ENCODE data around the gene KCNK17. TPM values are rescaled to one million over a fixed set of nuclear protein-coding genes. Genes with fewer than 3 reads are reported as not detected.
A peak's percentile ranks its signal among the peaks of the same experiment; 100 is the strongest.

The KCNK17 gene
- under 1 TPM; 0.51 to 0.64 TPM for total RNA-seq

- Histone ChIP-seq H3K4me3 (peak within 1 kb of the TSS; percentile 13 to 20), H3K4me1 (replicated peaks) (peaks cover 4% of the 10 kb centered on the region), H3K27me3 (replicated peaks; ENCODE audit: insufficient read depth) (peaks cover 9% of the 10 kb centered on the region), H3K9me3 (no peaks in the 10 kb centered on the region), H3K27ac (no peak within 1 kb of the TSS), H3K36me3 (no peaks in the 10 kb centered on the region)
- 23% methylated on average over 28 of the region's 28 CpGs for WGBS
- no peak for DNase-seq (ENCODE audit: low spot score)
- TF ChIP-seq POLR2A (IDR thresholded peaks at IDR 0.05) (no peak), POLR2AphosphoS5 (IDR thresholded peaks at IDR 0.05) (no peak)
- intact Hi-C loops (cut with DNase I), result no loop called here
Measured at GRCh38 chr6:39314273-39314795, at the start of gene KCNK17. Gene KCNK17, minus strand, starts transcription at chr6:39314419. Its CDS starts 99 bp downstream, at chr6:39314320.

GRCh38 chr6:39363280-39363679 lies 49.1 kb upstream of the KCNK17 start:
- no peak for DNase-seq (ENCODE audit: low spot score)
- WGBS, result 93% methylated on average over 8 of the region's 8 CpGs
- no peaks in the 10 kb centered on the region for H3K4me1 ChIP-seq (replicated peaks)
- no peak overlapping the region for H3K4me3 ChIP-seq
- no peaks in the 10 kb centered on the region for H3K9me3 ChIP-seq
- intact Hi-C loops (cut with DNase I), result no loop called here
- TF ChIP-seq CTCF (IDR thresholded peaks at IDR 0.05), result no peak
- no peak for TF ChIP-seq POLR2AphosphoS5 (IDR thresholded peaks at IDR 0.05)
- H3K27me3 ChIP-seq (replicated peaks; ENCODE audit: insufficient read depth), result no peaks in the 10 kb centered on the region
- H3K36me3 ChIP-seq, result no peaks in the 10 kb centered on the region
- no peak overlapping the region for H3K27ac ChIP-seq

- TF ChIP-seq POLR2AphosphoS5 (IDR thresholded peaks at IDR 0.05), result no peak
- Histone ChIP-seq H3K27ac (no peak overlapping the region), H3K4me3 (no peak overlapping the region), H3K36me3 (no peaks in the 10 kb centered on the region), H3K9me3 (no peaks in the 10 kb centered on the region), H3K4me1 (replicated peaks) (no peaks in the 10 kb centered on the region), H3K27me3 (replicated peaks; ENCODE audit: insufficient read depth) (no peaks in the 10 kb centered on the region)
- WGBS, result 46% methylated on average over 3 of the region's 3 CpGs
- DNase-seq (ENCODE audit: low spot score), result no peak
- intact Hi-C loops (cut with DNase I), result no loop called here
Measured at GRCh38 chr6:39362487-39362865, 48.3 kb upstream of the KCNK17 start.

GRCh38 chr6:39361657-39362486 lies 47.7 kb upstream of the KCNK17 start:
- Histone ChIP-seq H3K27me3 (replicated peaks; ENCODE audit: insufficient read depth) (no peaks in the 10 kb centered on the region), H3K4me3 (no peak overlapping the region), H3K9me3 (no peaks in the 10 kb centered on the region), H3K4me1 (replicated peaks) (no peaks in the 10 kb centered on the region), H3K27ac (no peak overlapping the region), H3K36me3 (no peaks in the 10 kb centered on the region)
- peak; percentile 26 for DNase-seq (ENCODE audit: low spot score)
- TF ChIP-seq CTCF (IDR thresholded peaks at IDR 0.05) (peak; percentile 28 to 72 (median 46)), POLR2AphosphoS5 (IDR thresholded peaks at IDR 0.05) (no peak), POLR2A (IDR thresholded peaks at IDR 0.05) (no peak)
- 29% methylated on average over 21 of the region's 21 CpGs for WGBS
- intact Hi-C loops (cut with DNase I), result no loop called here

GRCh38 chr6:39360378-39360777 lies 46.2 kb upstream of the KCNK17 start:
- intact Hi-C loops (cut with DNase I), result no loop called here
- Histone ChIP-seq H3K27ac (no peak overlapping the region), H3K27me3 (replicated peaks; ENCODE audit: insufficient read depth) (no peaks in the 10 kb centered on the region), H3K4me1 (replicated peaks) (no peaks in the 10 kb centered on the region), H3K4me3 (no peak overlapping the region), H3K9me3 (no peaks in the 10 kb centered on the region), H3K36me3 (no peaks in the 10 kb centered on the region)
- no peak for DNase-seq (ENCODE audit: low spot score)
- 92% methylated on average over 9 of the region's 9 CpGs for WGBS
- TF ChIP-seq CTCF (IDR thresholded peaks at IDR 0.05) (no peak), POLR2A (IDR thresholded peaks at IDR 0.05) (no peak), POLR2AphosphoS5 (IDR thresholded peaks at IDR 0.05) (no peak)
